ENCODE data around the gene ERMN. TPM values are rescaled to one million over a fixed set of nuclear protein-coding genes. Genes with fewer than 3 reads are reported as not detected.

Gene ERMN
- total and polyA plus RNA-seq, 9 donors = 0.08 to 0.40 (median 0.25) TPM; not detected in 5

- Histone ChIP-seq H3K4me1 (ENCODE audit: insufficient read depth) (no peaks in the 10 kb centered on the region), H3K27me3 (no peaks in the 10 kb centered on the region), H3K9me3 (no peaks in the 10 kb centered on the region), H3K27ac (no peak overlapping the region), H3K36me3 (no peaks in the 10 kb centered on the region), H3K4me3 (no peak overlapping the region)
- TF ChIP-seq POLR2A (IDR thresholded peaks at IDR 0.05) (no peak), EP300 (IDR thresholded peaks at IDR 0.05) (no peak), CTCF (IDR thresholded peaks at IDR 0.05) (no peak)
- DNase-seq = no peak
- intact Hi-C loops (cut with DNase I) = no loop called here
These were observed 5.2 kb downstream of the ERMN start for GRCh38 chr2:157320409-157320808.

GRCh38 chr2:157319795-157320194 is 5.8 kb downstream of the ERMN start:
- intact Hi-C loops (cut with DNase I) = no loop called here
- Histone ChIP-seq H3K27me3 (no peaks in the 10 kb centered on the region), H3K36me3 (no peaks in the 10 kb centered on the region), H3K4me3 (no peak overlapping the region), H3K27ac (no peak overlapping the region), H3K9me3 (no peaks in the 10 kb centered on the region), H3K4me1 (ENCODE audit: insufficient read depth) (no peaks in the 10 kb centered on the region)
- WGBS, 3 donors = 79 to 88% (median 87%) methylated on average over 2 of the region's 2 CpGs
- DNase-seq = no peak
- TF ChIP-seq EP300 (IDR thresholded peaks at IDR 0.05) (no peak), POLR2A (IDR thresholded peaks at IDR 0.05) (no peak), CTCF (IDR thresholded peaks at IDR 0.05) (no peak)

GRCh38 chr2:157318884-157319283 is 6.7 kb downstream of the ERMN start:
- Histone ChIP-seq H3K27ac (no peak overlapping the region), H3K36me3 (no peaks in the 10 kb centered on the region), H3K9me3 (no peaks in the 10 kb centered on the region), H3K4me1 (ENCODE audit: insufficient read depth) (no peaks in the 10 kb centered on the region), H3K27me3 (no peaks in the 10 kb centered on the region), H3K4me3 (no peak overlapping the region)
- intact Hi-C loops (cut with DNase I) = no loop called here
- 92 to 100% (median 94%) methylated on average over 2 of the region's 2 CpGs for WGBS, 3 donors
- DNase-seq = no peak
- TF ChIP-seq EP300 (IDR thresholded peaks at IDR 0.05) (no peak), CTCF (IDR thresholded peaks at IDR 0.05) (no peak), POLR2A (IDR thresholded peaks at IDR 0.05) (no peak)

GRCh38 chr2:157315901-157316300 is 9.7 kb downstream of the ERMN start:
- WGBS, 3 donors = 87 to 89% (median 88%) methylated on average over 4 of the region's 4 CpGs
- no peak overlapping the region for H3K27ac ChIP-seq
- no peak overlapping the region for H3K4me3 ChIP-seq
- DNase-seq = no peak
- no peaks in the 10 kb centered on the region for H3K4me1 ChIP-seq (ENCODE audit: insufficient read depth)
- intact Hi-C loops (cut with DNase I) = no loop called here
- H3K27me3 ChIP-seq = no peaks in the 10 kb centered on the region
- TF ChIP-seq POLR2A (IDR thresholded peaks at IDR 0.05) = no peak
- no peak for TF ChIP-seq CTCF (IDR thresholded peaks at IDR 0.05)
- no peak for TF ChIP-seq EP300 (IDR thresholded peaks at IDR 0.05)
- no peaks in the 10 kb centered on the region for H3K36me3 ChIP-seq
- no peaks in the 10 kb centered on the region for H3K9me3 ChIP-seq
